Measurements from ENCODE around the gene TBC1D19.
"Not testable (repeated sequence)": the region's sequence is repeated elsewhere in the genome, so short reads cannot be mapped to it uniquely, and the experiment has no call there.

The TBC1D19 gene

DNA sequence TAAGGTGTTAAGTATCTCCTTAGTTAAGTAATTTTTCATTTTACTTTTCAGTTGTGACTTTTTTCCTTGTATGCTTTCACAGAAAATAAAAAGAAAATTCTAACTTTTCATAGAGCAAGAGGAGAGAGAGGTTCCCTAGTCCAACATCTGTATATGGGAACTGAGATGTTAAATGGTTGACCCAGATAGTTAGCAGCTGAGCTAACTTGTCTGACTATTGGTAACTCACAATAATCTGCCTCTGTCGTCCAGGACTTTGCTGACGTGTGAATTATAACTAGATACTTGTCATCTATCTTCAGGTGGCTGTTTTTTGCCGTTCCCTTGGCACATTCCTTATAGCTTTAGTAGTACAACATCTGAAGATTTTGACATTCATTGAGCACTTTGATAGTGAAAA, 29.9 kb downstream of the TBC1D19 start:
- no peak overlapping the region for H3K27ac ChIP-seq
- TF ChIP-seq, protein P1, sequence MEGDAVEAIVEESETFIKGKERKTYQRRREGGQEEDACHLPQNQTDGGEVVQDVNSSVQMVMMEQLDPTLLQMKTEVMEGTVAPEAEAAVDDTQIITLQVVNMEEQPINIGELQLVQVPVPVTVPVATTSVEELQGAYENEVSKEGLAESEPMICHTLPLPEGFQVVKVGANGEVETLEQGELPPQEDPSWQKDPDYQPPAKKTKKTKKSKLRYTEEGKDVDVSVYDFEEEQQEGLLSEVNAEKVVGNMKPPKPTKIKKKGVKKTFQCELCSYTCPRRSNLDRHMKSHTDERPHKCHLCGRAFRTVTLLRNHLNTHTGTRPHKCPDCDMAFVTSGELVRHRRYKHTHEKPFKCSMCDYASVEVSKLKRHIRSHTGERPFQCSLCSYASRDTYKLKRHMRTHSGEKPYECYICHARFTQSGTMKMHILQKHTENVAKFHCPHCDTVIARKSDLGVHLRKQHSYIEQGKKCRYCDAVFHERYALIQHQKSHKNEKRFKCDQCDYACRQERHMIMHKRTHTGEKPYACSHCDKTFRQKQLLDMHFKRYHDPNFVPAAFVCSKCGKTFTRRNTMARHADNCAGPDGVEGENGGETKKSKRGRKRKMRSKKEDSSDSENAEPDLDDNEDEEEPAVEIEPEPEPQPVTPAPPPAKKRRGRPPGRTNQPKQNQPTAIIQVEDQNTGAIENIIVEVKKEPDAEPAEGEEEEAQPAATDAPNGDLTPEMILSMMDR (conservative IDR thresholded peaks at IDR 0.05): no peak
- no peak for TF ChIP-seq ZFX (IDR thresholded peaks at IDR 0.05)

DNA sequence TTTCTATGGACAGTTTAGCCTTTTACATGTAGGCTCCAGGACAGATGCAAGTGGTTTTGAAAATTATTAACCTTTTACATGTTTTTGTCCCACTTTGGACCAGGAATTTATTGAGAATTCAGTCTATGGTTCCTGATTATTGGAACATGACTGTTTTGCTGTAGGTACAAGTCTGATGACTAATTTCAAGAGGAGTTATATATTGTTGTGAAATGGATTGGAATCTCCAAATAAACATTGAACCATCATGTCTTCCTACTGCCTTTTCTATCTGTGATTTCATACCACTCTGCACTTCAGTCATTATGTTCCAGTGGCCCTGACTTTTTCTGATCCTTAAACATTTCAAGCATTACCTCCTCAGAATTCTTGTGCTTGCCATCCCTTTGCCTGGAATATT, 35.9 kb downstream of the TBC1D19 start:
- no peak for TF ChIP-seq ZFX (IDR thresholded peaks at IDR 0.05)
- TF ChIP-seq, protein P1 (conservative IDR thresholded peaks at IDR 0.05): no peak
- H3K27ac ChIP-seq: no peak overlapping the region

DNA sequence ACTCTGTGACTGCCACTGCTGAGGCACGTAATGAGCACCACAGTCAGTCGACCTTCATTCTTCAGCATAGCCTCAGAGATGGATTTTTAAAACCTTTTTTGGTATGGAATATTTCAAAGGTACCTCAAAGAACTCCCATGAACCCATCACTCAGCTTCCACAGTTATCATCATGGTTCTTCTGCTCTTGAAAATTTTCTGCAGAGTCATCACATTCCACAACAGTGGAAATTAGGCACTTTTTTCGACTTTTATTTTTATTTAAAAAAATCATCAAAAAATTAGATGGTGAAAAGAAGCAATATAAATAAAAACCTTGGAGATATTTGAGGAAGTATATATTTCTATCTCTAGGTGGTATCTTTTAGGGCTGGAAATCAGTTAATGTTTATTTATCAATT, 37.5 kb downstream of the TBC1D19 start:
- TF ChIP-seq, protein P1 (conservative IDR thresholded peaks at IDR 0.05): no peak
- no peak for TF ChIP-seq ZFX (IDR thresholded peaks at IDR 0.05)
- H3K27ac ChIP-seq: no peak overlapping the region

DNA sequence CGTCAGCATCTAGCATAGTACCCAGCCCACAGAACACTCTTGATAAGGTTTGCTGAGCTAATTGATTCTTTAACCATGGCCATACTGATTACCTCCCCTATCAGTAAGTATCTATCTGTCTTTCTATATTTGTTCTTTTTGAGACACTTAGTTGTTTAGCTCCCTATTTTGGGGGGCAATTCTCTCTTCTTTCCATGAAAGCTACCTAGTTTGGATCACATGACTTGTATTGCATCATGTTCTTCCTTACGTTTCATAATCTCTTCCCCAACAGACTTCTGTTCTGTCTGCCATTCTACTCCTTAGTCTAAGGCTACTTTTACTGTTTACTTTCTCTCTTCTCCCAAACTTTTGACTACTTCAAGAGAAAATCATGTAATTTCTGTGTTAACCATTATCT, 39.0 kb downstream of the TBC1D19 start:
- H3K27ac ChIP-seq: no peak overlapping the region
- TF ChIP-seq ZFX (IDR thresholded peaks at IDR 0.05): no peak
- TF ChIP-seq, protein P1 (conservative IDR thresholded peaks at IDR 0.05): no peak

DNA sequence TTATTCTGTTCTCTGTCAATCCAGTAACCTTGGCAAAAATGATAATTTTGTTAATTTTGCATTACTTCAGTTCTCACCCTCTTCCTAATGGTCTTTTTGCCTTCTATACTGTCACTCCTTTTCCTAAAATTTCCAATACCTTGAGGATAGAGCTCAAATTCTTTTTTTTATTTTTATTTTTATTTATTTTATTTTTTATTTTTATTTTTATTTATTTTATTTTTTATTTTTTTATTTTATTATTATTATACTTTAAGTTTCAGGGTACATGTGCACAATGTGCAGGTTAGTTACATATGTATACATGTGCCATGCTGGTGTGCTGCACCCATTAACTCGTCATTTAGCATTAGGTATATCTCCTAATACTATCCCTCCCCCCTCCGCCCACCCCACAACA, 42.8 kb downstream of the TBC1D19 start:
- H3K27ac ChIP-seq: not testable (repeated sequence)

DNA sequence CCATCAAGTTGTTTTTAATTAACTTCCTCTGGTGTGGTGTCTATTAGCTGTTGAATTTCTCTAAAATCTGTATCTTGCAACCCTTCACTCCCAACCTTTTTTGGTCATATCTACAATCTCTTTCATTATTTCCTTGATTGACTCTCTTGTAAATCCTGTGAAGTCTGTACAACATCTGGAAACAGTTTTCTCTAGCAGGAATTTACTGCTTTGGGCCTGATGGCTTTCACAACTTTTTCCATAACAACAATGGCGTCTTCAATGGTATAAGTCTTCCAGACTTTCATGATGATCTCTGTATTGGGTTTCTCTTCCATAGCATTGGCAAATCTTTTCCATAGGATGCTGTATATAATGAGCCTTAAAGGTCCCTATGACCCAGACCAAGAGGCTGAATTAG, 49.0 kb downstream of the TBC1D19 start:
- no peak overlapping the region for H3K27ac ChIP-seq
- TF ChIP-seq, protein P1 (conservative IDR thresholded peaks at IDR 0.05): no peak
- no peak for TF ChIP-seq ZFX (IDR thresholded peaks at IDR 0.05)

DNA sequence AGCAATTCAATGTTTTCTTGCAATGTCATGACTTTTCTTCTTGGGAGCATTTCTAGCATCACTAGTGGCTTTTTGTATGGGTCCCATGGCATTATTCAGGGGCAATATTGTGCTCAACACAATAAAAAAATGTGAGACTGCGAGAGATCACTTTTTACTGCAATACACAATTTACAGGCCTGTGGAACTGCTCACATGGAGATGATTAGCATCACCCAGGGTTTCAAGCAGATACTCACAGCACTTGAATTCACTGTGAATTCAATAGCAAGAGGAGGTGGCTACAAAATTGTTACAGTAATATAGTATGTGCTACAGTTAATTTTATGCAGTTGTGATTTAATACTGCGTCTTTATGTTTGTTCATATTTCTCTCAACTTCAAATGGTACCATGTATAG, 50.4 kb downstream of the TBC1D19 start:
- H3K27ac ChIP-seq: no peak overlapping the region
- TF ChIP-seq ZFX (IDR thresholded peaks at IDR 0.05): no peak
- TF ChIP-seq, protein P1 (conservative IDR thresholded peaks at IDR 0.05): no peak

DNA sequence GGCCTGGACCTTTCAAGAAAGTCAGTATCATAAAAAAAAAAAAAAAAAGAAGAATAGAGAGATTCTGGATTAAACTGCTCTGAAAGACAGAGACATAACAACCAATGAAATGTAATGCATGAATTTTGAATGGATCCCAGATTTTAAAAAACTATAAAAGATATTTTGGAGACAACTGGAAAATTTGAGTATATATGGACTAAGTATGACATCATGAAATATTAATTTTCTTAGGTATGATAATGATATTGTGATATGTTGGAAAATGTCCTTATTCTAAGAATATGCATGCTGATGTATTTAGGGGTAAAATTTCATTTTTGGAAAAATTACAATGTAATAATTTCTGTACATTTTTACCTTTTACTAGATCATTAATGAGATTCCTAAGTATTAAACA, 52.6 kb downstream of the TBC1D19 start:
- H3K27ac ChIP-seq: no peak overlapping the region
- no peak for TF ChIP-seq ZFX (IDR thresholded peaks at IDR 0.05)
- TF ChIP-seq, protein P1 (conservative IDR thresholded peaks at IDR 0.05): no peak

DNA sequence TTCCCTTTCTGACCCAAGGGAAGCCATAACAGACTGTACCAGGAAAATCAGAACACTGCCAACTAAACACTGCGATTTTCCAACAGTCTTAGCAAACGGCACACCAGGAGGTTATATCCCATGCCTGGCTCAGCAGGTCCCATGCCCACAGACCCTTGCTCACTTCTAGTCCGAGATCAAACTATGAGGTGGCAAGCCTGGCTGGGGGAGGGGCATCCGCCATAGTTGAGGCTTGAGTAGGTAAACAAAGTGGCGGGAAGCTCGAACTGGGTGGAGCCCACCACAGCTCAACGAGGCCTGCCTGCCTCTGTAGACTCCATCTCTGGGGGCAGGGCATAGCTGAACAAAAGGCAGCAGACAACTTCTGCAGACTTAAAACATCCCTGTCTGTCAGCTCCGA, 56.8 kb downstream of the TBC1D19 start:
- H3K27ac ChIP-seq: not testable (repeated sequence)

Data from C4-2B (cell line).